ENCODE results near the gene ROBO4. TPM values are rescaled to one million over a fixed set of nuclear protein-coding genes. Genes with fewer than 3 reads are reported as not detected.

The ROBO4 gene
- 1 to 10 TPM; 4.8 to 8.4 (median 7.9) TPM for total RNA-seq
- long read RNA-seq, donor 1, full-length matches to known transcripts = 1 of 6 reads
- long read RNA-seq, donor 1, partial matches to known transcripts = 4 of 6 reads
- long read RNA-seq, donor 1, other reads (novel, unspliced or antisense) = 1 of 6 reads
- long read RNA-seq, donor 2, partial matches to known transcripts = 3 of 5 reads
- long read RNA-seq, donor 2, other reads (novel, unspliced or antisense) = 2 of 5 reads

- no peak for DNase-seq
- intact Hi-C loops (cut with DNase I, micrococcal nuclease) = no loop called here
Measured at GRCh38 chr11:124897674-124898262, at the start of gene ROBO4. Gene ROBO4 (minus strand): TSS chr11:124897865. CDS start chr11:124897795, 70 bp downstream.

GRCh38 chr11:124946735-124947141, 49.1 kb upstream of the ROBO4 start:
- Histone ChIP-seq H3K9me3 (no peaks in the 10 kb centered on the region), H3K4me3 (no peak overlapping the region), H3K36me3 (ENCODE audit: low read depth) (no peaks in the 10 kb centered on the region), H3K4me1 (ENCODE audit: low read depth) (no peaks in the 10 kb centered on the region)
- DNase-seq (no peak), ATAC-seq (no peak)
- intact Hi-C loops (cut with DNase I, micrococcal nuclease) = no loop called here
- TF ChIP-seq CTCF (IDR thresholded peaks at IDR 0.05) = no peak

More at GRCh38 chr11:124897674-124898262, at the start of gene ROBO4:
- no peak for ATAC-seq
- Histone ChIP-seq H3K4me3 (no peak within 1 kb of the TSS), H3K4me1 (ENCODE audit: low read depth) (no peaks in the 10 kb centered on the region), H3K9me3 (no peaks in the 10 kb centered on the region), H3K36me3 (ENCODE audit: low read depth) (no peaks in the 10 kb centered on the region)
- no peak for TF ChIP-seq CTCF (IDR thresholded peaks at IDR 0.05)

GRCh38 chr11:124945826-124946225, 48.2 kb upstream of the ROBO4 start:
- Histone ChIP-seq H3K9me3 (no peaks in the 10 kb centered on the region), H3K36me3 (ENCODE audit: low read depth) (no peaks in the 10 kb centered on the region), H3K4me3 (no peak overlapping the region), H3K4me1 (ENCODE audit: low read depth) (no peaks in the 10 kb centered on the region)
- intact Hi-C loops (cut with DNase I, micrococcal nuclease) = no loop called here
- ATAC-seq (no peak), DNase-seq (no peak)
- TF ChIP-seq CTCF (IDR thresholded peaks at IDR 0.05) = no peak

- intact Hi-C loops (cut with DNase I, micrococcal nuclease) = no loop called here
- Histone ChIP-seq H3K4me1 (ENCODE audit: low read depth) (no peaks in the 10 kb centered on the region), H3K36me3 (ENCODE audit: low read depth) (no peaks in the 10 kb centered on the region), H3K9me3 (no peaks in the 10 kb centered on the region), H3K4me3 (no peak overlapping the region)
- DNase-seq = no peak
- no peak for TF ChIP-seq CTCF (IDR thresholded peaks at IDR 0.05)
- no peak for ATAC-seq
Measured at GRCh38 chr11:124944565-124944964, 46.9 kb upstream of the ROBO4 start.

- DNase-seq (no peak), ATAC-seq (no peak)
- Histone ChIP-seq H3K9me3 (no peaks in the 10 kb centered on the region), H3K4me3 (no peak overlapping the region), H3K36me3 (ENCODE audit: low read depth) (no peaks in the 10 kb centered on the region), H3K4me1 (ENCODE audit: low read depth) (no peaks in the 10 kb centered on the region)
- TF ChIP-seq CTCF (IDR thresholded peaks at IDR 0.05) = no peak
- intact Hi-C loops (cut with DNase I, micrococcal nuclease) = no loop called here
Measured at GRCh38 chr11:124943741-124944140, 46.1 kb upstream of the ROBO4 start.
